ENCODE data around the gene POU6F2.

- TF ChIP-seq, protein P1, sequence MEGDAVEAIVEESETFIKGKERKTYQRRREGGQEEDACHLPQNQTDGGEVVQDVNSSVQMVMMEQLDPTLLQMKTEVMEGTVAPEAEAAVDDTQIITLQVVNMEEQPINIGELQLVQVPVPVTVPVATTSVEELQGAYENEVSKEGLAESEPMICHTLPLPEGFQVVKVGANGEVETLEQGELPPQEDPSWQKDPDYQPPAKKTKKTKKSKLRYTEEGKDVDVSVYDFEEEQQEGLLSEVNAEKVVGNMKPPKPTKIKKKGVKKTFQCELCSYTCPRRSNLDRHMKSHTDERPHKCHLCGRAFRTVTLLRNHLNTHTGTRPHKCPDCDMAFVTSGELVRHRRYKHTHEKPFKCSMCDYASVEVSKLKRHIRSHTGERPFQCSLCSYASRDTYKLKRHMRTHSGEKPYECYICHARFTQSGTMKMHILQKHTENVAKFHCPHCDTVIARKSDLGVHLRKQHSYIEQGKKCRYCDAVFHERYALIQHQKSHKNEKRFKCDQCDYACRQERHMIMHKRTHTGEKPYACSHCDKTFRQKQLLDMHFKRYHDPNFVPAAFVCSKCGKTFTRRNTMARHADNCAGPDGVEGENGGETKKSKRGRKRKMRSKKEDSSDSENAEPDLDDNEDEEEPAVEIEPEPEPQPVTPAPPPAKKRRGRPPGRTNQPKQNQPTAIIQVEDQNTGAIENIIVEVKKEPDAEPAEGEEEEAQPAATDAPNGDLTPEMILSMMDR (IDR thresholded peaks at IDR 0.05; ENCODE audit: insufficient read depth, low read length) = no peak
- TF ChIP-seq POLR2AphosphoS5 (IDR thresholded peaks at IDR 0.05; ENCODE audit: low read depth) (no peak), REST (IDR thresholded peaks at IDR 0.05; ENCODE audit: insufficient replicate concordance, low read depth) (no peak), SPI1 (IDR thresholded peaks at IDR 0.05; ENCODE audit: borderline replicate concordance, low read depth) (no peak), GABPA (IDR thresholded peaks at IDR 0.05; ENCODE audit: low read depth) (no peak)
These were observed 251.2 kb downstream of the POU6F2 start for GRCh38 chr7:39228946-39229345.

Measured in HL-60 (cell line).